Measurements from ENCODE around the gene FAIM2. TPM values are rescaled to one million over a fixed set of nuclear protein-coding genes. Genes with fewer than 3 reads are reported as not detected.

FAIM2 gene
- total RNA-seq, 1 donor = not detected

Other genes with a start within 250 kb of the FAIM2 start
- gene FMNL3, start 196.5 kb downstream of the FAIM2 start, total RNA-seq = 19.8 TPM
- gene TMBIM6, start 162.3 kb downstream of the FAIM2 start, total RNA-seq = 288 TPM
- gene NCKAP5L, start 75.5 kb downstream of the FAIM2 start, total RNA-seq = 13.7 TPM
- 4.7 TPM for gene BCDIN3D, start 60.8 kb downstream of the FAIM2 start, total RNA-seq
- not detected for gene AQP2, start 46.8 kb upstream of the FAIM2 start, total RNA-seq
- gene AQP5, start 58.0 kb upstream of the FAIM2 start, total RNA-seq = not detected
- not detected for gene AQP6, start 69.0 kb upstream of the FAIM2 start, total RNA-seq
- gene RACGAP1, start 121.6 kb upstream of the FAIM2 start, total RNA-seq = 3.7 TPM
- under 0.01 TPM for gene ASIC1, start 153.7 kb upstream of the FAIM2 start, total RNA-seq
- 74.3 TPM for gene SMARCD1, start 181.4 kb upstream of the FAIM2 start, total RNA-seq
- 0.21 TPM for gene GPD1, start 200.1 kb upstream of the FAIM2 start, total RNA-seq
- 34.3 TPM for gene COX14, start 208.3 kb upstream of the FAIM2 start, total RNA-seq